Activated CD8-positive, alpha-beta memory T cell treated with anti-CD3 and anti-CD28 coated beads, Interleukin-2, amount 50 U/mL, for 48 hours (primary cell): ENCODE data around the gene GPC5.
"Not testable (repeated sequence)": the region's sequence is repeated elsewhere in the genome, so short reads cannot be mapped to it uniquely, and the experiment has no call there.

Source experiments
- DNase-seq: peaks from one replicate; pipeline ENCODE4 v3.0.0-alpha.2; 2020

GPC5 gene

DNA sequence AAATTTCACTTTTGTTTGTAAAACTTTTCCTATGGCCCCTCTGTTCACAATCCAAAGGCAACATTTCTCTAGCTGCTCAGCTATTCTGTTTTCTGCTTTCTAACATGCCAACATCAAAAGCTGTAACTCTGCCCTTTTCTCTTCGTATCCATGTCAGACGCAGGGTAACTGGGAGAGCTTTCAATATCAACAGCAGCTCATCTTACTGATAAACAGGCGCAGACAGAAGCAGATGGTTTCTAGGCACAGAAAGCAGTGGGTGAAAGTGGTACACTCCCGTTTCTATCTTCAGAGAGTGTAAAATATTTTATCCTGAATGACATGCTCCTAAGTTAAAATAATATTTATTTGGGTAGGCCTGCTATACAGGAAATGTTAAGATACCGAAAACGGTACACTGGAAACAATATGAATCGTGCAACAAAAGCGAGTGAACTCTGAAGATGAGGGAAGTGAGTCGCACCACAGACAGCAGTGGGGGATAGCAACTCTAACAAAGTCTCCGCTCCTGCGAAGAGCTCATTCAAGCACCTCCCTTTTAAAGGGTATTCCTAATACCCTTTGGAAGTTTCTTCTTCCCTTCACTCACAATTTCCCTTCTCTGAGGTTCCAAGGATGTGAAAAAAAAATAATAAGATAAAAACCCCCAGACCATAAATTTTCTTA is 798.3 kb downstream of the GPC5 start:
- no peak for DNase-seq

GRCh38 chr13:92197669-92198068 is 799.2 kb downstream of the GPC5 start:
- DNase-seq: no peak

- DNase-seq: no peak
These were observed 820.2 kb downstream of the GPC5 start for GRCh38 chr13:92218615-92219014.

- no peak for DNase-seq
These were observed 823.5 kb downstream of the GPC5 start for GRCh38 chr13:92221916-92222315.

- DNase-seq: no peak
These were observed 825.8 kb downstream of the GPC5 start for GRCh38 chr13:92224052-92224821.

GRCh38 chr13:92224825-92225224 is 826.4 kb downstream of the GPC5 start:
- no peak for DNase-seq

DNA sequence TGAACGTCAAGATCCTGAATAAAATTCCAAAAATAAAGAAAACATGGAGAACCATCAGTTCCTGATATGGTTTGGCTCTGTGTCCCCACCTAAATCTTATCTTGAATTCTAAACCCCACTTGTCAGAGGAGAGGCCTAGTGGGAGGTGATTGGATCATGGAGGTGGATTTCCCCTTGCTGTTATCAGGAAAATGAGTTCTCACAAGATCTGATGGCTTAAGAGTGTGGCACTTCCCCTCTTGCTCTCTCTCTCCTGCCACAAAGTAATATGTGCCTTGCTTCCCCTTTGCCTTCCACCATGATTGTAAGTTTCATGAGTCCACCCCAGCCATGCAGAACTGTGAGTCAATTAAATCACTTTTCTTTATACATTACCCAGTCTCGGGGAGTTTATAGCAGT is 827.4 kb downstream of the GPC5 start:
- no peak for DNase-seq

DNA sequence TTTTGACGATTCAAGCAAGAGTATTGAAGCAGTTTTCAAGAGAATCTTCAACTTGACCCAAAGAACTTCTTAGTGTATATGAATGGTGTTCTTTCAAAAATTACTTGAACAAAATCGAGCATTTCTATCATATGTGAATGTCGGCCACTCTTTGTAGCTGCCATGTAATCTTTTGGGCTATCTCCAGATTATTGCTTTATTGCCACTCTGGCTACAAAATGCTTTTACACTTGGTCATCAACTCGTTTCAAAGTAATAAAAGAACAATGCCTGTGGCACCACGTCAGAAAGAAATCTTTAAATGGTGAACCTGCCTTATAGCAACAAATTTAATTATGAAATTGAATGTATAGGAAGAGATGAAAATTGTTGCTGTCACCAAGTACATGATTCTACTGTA is 834.5 kb downstream of the GPC5 start:
- no peak for DNase-seq

DNA sequence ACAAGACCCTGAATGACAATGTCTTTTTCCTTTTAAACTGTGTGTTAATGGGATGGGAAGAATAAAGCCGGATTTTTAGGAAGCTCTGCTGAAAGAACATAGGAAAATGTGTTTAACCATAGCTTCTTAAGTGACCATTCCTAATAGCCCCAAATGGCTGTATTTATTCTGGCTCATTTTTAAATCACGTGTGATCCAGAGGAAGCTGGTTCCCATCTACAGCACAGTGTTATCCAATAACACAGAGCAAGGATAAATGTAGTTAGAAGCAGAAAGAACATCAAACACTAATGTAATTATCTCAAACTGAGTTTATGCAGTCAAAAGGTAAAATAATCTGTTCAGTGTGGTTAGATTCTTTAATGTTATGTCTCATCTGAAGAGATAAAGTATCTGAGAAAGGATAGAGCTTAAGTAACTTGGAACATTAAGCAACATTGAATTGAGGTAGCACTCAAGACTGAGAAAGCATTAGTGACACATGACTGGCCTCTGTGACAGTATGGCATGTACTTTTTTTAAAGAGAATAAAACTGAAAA is 853.3 kb downstream of the GPC5 start:
- DNase-seq: no peak

DNA sequence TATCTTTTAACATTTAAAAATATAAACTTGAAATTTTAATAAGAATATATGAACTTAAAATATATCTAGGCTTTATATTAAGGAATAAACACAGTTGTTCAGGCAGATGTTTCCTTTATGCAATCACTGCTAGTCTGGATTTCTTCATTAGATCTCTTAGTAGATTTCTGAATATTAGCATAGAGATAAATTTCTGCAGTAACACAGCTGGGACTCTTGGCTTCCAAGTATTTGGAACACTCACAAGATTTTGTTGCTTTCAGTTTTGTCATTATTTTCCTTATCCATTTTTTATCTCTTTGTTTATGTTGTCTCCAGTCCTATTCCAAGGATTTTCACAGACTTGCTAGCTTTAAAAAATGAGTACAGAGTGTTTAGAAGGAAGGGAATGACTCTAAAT is 857.1 kb downstream of the GPC5 start:
- no peak for DNase-seq

- DNase-seq: no peak
These were observed 857.8 kb downstream of the GPC5 start for GRCh38 chr13:92256211-92256610.

DNA sequence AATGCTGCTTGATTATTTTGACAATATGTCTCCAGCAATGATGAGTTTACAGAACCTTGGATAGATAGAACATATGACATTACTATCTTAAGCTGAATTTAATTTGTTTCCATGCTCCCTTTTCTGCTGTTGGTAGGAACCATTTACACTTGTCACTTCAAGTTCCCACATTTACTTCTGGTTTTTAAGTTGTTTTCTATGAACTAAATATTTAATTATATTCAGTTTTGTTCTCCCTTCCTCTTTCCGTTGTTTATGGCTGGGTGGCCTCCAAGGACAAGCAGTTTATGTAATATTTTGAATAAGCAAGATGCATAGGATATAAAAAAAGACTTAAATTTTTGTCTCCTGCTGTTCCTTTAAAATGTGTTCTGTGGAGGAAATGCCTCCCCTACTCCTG is 860.6 kb downstream of the GPC5 start:
- DNase-seq: no peak

DNA sequence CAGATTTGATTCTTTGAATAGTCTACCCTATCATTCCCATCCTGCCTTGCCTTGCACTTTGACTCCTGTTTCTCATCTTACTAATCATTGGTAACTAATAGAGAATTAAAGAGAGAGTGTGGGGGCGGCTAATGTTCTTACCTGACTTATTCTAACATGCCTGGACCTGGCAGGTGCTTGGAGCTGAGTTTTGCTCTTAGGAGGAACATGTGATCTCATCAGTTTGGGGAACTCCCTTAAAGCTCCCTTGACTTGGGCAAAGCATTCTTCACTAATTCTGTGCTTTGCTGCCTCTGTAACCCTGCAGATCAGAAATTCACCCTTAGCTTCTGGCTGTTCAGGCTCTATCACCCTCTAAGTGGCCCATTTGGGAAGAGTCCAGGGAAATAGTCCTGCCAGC is 861.1 kb downstream of the GPC5 start:
- no peak for DNase-seq

GRCh38 chr13:92260363-92260762 is 861.9 kb downstream of the GPC5 start:
- DNase-seq: no peak

DNA sequence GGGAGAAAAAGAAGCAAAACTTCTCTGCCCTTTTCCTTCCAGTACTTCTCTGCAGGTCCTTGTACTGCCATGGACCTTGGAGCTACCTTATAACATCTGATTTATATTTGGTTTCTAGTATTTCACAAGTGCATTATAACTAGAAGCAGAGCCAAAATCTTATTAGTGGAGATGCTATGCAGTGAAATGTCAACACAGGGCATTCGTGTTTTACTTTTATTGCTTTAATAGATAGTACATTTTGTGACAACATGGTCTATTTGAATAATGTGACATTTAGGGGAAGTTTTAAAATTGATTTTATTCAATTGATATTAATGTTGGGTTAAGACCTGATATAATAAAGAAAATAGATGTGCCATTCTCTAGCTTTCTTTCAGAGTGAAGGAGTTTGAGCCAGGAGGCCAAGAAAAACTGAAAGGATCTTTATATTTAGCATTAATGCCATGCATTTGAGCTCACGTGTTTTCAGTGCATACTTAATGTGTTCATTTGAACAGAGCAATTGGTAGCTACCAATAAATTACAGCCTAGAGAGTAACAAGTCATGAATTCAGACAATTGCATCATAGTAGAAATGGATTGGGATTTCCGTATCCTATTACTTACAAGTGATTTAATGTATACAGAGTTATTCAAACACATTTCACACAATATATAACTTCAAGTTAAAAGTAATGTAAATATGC is 863.8 kb downstream of the GPC5 start:
- DNase-seq: no peak

DNA sequence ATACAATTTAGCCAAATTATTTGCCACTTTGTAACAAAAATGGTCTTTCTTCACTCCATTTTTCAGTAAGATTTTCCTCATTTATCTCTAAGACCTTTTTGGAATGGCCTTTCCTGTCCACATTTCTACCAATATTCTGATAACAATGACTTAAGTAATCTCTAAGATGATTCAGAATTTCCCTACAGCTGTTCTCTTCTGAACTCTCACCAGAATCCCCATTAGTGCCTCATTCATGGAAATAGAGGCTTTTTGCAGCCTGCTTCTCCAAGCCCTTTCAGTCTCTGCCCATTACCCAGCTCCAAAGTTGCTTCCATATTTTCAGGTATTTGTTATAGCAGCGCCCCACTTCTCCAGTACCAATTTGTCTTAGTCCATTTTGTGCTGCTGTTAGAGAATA is 867.0 kb downstream of the GPC5 start:
- no peak for DNase-seq

- DNase-seq: no peak
These were observed 872.6 kb downstream of the GPC5 start for GRCh38 chr13:92270990-92271389.

- DNase-seq: no peak
These were observed 873.8 kb downstream of the GPC5 start for GRCh38 chr13:92272177-92272576.

DNA sequence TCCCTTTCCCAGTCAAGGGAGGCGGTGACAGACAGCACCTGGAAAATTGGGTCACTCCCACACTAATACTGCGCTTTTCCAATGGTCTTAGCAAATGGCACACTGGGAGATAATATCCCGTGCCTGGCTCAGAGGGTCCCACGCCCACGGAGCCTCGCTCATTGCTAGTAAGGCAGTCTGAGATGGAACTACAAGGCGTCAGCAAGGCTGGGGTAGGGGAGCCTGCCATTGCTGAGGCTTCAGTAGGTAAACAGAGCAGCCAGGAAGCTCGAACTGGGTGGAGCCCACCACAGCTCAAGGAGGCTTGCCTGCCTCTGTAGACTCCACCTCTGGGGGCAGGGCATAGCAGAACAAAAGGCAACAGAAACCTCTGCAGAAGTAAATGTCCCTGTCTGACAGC is 882.6 kb downstream of the GPC5 start:
- DNase-seq: not testable (repeated sequence)

- not testable (repeated sequence) for DNase-seq
These were observed 892.4 kb downstream of the GPC5 start for GRCh38 chr13:92290718-92291307.

- not testable (repeated sequence) for DNase-seq
These were observed 896.1 kb downstream of the GPC5 start for GRCh38 chr13:92294533-92294932.

DNA sequence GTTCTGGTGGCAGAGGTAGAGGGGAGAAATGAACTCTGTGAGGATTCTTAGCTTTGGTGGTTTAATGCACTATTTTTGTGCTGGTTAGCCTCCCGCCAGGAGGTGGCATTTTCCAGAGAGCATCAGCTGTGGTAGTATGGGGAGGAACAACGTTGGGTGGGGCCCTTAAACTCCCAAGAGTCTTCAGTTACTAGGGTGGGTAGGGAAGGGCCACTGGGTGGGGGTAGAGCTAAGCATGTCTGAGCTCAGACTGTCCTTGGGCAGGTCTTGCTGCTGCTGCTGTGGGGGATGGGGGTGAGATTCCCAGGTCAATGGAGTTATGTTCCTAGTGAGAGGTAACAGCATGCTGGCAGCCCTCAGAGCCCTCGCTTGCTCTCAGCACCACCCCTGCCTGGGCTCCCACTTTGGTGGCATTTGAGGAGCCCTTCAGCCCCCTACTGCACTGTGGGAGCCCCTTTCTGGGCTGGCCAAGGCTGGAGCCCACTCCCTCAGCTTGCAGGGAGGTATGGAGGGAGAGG is 897.8 kb downstream of the GPC5 start:
- not testable (repeated sequence) for DNase-seq
